CD4-positive, alpha-beta memory T cell (primary cell): Measurements from ENCODE around the gene SPOUT1. TPM values are rescaled to one million over a fixed set of nuclear protein-coding genes. Genes with fewer than 3 reads are reported as not detected.

Experiments
- CTCF ChIA-PET: fragments of 350-600 bp; sonication (Branson Sonifier 250); formaldehyde crosslinking; loops from one replicate; lab custom pipeline; 2021; ENCODE audit warnings: inconsistent platforms; ENCODE audit not compliant: partially characterized antibody; lab: Charles Lee
- POLR2A ChIA-PET: fragments of 350-600 bp; sonication (Branson Sonifier 250); formaldehyde crosslinking; loops from one replicate; lab custom pipeline; 2021; ENCODE audit not compliant: partially characterized antibody; lab: Charles Lee
- DNase-seq, 5 donors: peaks; one replicate each; pipeline versions ENCODE4 v3.0.0 to v3.0.0-alpha.2; 2020 to 2022; ENCODE audit warnings: mixed read lengths in 1 of 5
- H3K27ac ChIP-seq: one replicate; pipeline ENCODE4 v1.7.0; 2013; ENCODE audit warnings: low read depth, low read length
- H3K27me3 ChIP-seq: 2 replicates; pipeline ENCODE4 v1.7.0; 2013; ENCODE audit warnings: mild to moderate bottlenecking, low read length, moderate library complexity; ENCODE audit not compliant: insufficient read depth
- H3K36me3 ChIP-seq: 2 replicates; pipeline ENCODE4 v1.7.0; 2013; ENCODE audit warnings: mild to moderate bottlenecking, low read length, moderate library complexity; ENCODE audit not compliant: insufficient read depth
- H3K4me1 ChIP-seq: 2 replicates; pipeline ENCODE4 v1.7.0; 2013; ENCODE audit warnings: mild to moderate bottlenecking, low read length, moderate library complexity; ENCODE audit not compliant: insufficient read depth
- H3K4me3 ChIP-seq, 2 donors: one replicate each; pipeline ENCODE4 v1.7.0; 2013; ENCODE audit warnings: low read length in 2 of 2, mild to moderate bottlenecking in 1 of 2
- H3K9me3 ChIP-seq, 2 donors: one replicate each; pipeline ENCODE4 v1.7.0; 2013; ENCODE audit warnings: low read length in 2 of 2, control low read depth in 1 of 2; ENCODE audit not compliant: control insufficient read depth in 1 of 2
- H3K27ac Mint-ChIP-seq, 7 donors: one replicate each; pipeline ENCODE4 v1.8.0; 2020 to 2021; ENCODE audit warnings: mixed read lengths in 7 of 7, mild to moderate bottlenecking in 6 of 7, inconsistent platforms in 3 of 7, moderate library complexity in 3 of 7
- H3K27me3 Mint-ChIP-seq, 2 donors: one replicate each; pipeline ENCODE4 v1.8.0; 2020 to 2021; ENCODE audit warnings: mixed read lengths in 2 of 2
- H3K36me3 Mint-ChIP-seq, 2 donors: one replicate each; pipeline ENCODE4 v1.8.0; 2020 to 2021; ENCODE audit warnings: mixed read lengths in 2 of 2, inconsistent platforms in 1 of 2, mild to moderate bottlenecking in 1 of 2
- H3K4me1 Mint-ChIP-seq, 4 donors: one replicate each; pipeline ENCODE4 v1.8.0; 2020 to 2021; ENCODE audit warnings: mixed read lengths in 4 of 4, mild to moderate bottlenecking in 1 of 4
- H3K4me3 Mint-ChIP-seq, 8 donors: one replicate each; pipeline ENCODE4 v1.8.0; 2020 to 2021; ENCODE audit warnings: mixed read lengths in 8 of 8, mild to moderate bottlenecking in 7 of 8, moderate library complexity in 6 of 8, inconsistent platforms in 3 of 8
- H3K9me3 Mint-ChIP-seq, 8 donors: one replicate each; pipeline ENCODE4 v1.8.0; 2020 to 2021; ENCODE audit warnings: mixed read lengths in 8 of 8, mild to moderate bottlenecking in 5 of 8, inconsistent platforms in 3 of 8, moderate library complexity in 1 of 8
- intact Hi-C: fragments of 100-400 bp; cut with micrococcal nuclease; formaldehyde crosslinking; loops from one replicate; pipeline ENCODE4 v1.15.1; 2023
- polyA plus RNA-seq, 2 donors: library from polyadenylated mRNA; unstranded; fragments of 300-500 nt; fragmentation: Illumina TruSeq; gene quantifications; one replicate each; pipeline ENCODE4 v1.2.3, GENCODE V29; 2021
- total RNA-seq, 2 experiments: library from RNA; stranded (reverse); gene quantifications; one replicate each; pipeline ENCODE4 v1.2.3, GENCODE V29; 2021

Gene SPOUT1
- total and polyA plus RNA-seq, 4 experiments from 2014 or later = 74.4 to 91.1 (median 82.6) TPM

DNA sequence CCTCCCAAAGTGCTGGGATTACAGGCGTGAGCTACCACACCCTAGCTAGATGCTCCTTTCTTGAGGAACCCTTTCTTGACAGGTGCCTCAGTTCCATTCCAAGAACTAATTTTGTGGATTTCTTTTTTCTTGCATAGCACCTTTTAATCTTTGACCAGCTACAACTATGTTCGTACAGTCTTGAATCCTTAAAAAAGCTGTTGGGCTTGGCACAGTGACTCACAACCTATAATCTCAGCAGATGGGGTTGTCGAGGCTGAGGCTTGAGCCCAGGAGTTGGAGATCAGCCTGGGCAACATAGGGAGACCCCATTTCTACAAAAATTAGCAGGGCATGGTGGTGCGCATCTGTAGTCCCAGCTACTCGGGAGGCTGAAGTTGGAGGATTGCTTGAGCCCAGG is 56.5 kb downstream of the SPOUT1 start:
- Histone ChIP-seq H3K4me1 (peaks cover 32% of the 10 kb centered on the region), H3K27ac (no peak overlapping the region), H3K27me3 (no peaks in the 10 kb centered on the region), H3K9me3 (peaks cover 0 to 3% of the 10 kb centered on the region in 2 donors), H3K36me3 (no peaks in the 10 kb centered on the region), H3K4me3 (no peak overlapping the region)
- Mint-ChIP-seq H3K27me3 (no peaks in the 10 kb centered on the region), H3K36me3 (peaks cover 0 to 12% of the 10 kb centered on the region in 2 donors), H3K27ac (peak overlapping the region in 6 of 7 donors; percentile 17 to 95 (median 77)), H3K9me3 (peaks cover 0 to 2% (median 0%) of the 10 kb centered on the region in 8 donors), H3K4me1 (peaks cover 13 to 33% (median 20%) of the 10 kb centered on the region in 4 donors), H3K4me3 (peak overlapping the region in 5 of 8 donors; percentile 48 to 99 (median 54))
- CTCF ChIA-PET = interaction anchor here (0.5 to 1.7 kb wide), 5 partner anchors 15 to 102 kb away, joined by 3 to 5 read pairs (median 4); no protein-coding TSS in a partner anchor
- no peak for DNase-seq
- POLR2A ChIA-PET = interaction anchor here (1.5 to 4.1 kb wide), 5 partner anchors 9 to 402 kb away, joined by 5 to 63 read pairs (median 7); partner anchors contain the start of genes ENDOG, TBC1D13, URM1 and ZDHHC12
- intact Hi-C loops = loop anchor here (5.0 to 10.0 kb wide), 2 partner anchors 316 to 398 kb away; partner anchors contain the start of genes ODF2 and URM1

DNA sequence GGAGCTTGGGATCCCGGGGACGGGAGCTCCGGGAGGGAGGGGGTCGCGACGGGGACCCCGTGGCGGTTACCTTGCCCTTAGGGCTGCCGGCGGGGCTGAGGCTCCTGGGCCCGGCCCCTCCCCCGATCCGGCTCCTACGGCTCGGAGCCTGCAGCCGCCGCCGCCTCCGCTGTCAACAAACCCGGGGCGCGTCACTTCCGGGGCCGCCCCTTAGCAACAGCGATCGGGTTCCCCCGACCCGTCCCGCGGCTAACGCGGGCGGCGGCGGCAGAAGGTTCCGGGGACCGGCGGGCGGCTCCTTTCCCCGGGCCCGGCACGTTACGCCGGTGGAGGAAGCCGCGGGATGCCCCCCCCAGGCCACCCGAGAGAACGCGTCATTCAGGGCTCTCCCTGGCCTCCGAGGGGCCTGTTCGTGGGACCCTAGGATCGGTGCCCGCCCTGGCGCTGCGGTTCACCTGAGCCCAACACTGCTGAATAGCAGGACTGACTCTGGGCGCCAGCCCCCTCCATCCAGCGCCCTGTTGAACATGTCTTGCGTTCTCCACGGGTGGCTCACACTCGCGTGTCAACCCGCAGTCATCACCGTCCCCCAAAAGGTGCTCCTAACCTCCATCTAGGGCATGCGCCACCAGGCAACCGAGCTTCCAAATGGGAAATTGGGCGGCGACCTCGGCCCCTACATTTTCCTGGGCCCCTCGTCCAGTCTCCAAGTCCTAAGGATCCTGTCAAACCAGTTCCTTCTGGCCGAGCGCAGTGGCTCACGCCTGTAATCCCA is 57.7 kb downstream of the SPOUT1 start, which contains the start of gene ZER1:
Gene ZER1, minus strand, starts transcription at position 183 of the 775 bp plus-strand sequence. CDS start 16,362 bp downstream, outside the sequence.
- H3K27me3 ChIP-seq = no peaks in the 10 kb centered on the region

DNA sequence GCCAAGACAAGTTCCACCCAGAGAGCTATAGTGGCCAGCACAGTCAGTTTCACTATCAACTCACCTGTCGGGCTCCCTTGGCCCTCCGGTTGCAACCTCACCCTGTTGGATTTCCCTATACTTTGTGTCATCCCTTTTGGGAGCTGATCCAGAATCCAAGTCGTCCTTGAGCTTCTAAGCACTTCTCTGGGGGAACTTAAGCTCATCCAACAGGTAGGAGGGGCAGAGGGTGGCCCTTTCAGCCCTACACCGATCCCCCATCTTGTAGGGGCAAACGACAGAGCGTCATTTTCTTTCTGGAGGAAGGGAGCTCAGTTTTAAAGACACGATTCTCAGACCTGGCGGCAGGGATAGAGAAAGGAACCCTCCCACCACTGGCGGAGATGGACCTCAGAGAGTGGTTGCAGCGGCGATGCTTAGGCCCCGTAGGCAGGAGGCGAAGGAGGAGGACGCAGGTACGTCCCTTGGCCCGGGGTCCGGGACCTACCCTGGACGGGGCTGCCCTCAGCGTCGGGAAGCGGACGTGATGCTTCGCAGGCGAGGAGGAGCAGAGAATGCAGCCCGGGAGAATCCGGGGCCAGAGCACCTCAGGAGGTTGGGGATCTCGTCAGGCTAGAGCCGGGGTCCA is 58.4 kb downstream of the SPOUT1 start:
- Mint-ChIP-seq H3K4me3 (peak overlapping the region; percentile 96 to 99 (median 98)), H3K9me3 (peaks cover 0 to 2% (median 0%) of the 10 kb centered on the region in 8 donors), H3K36me3 (peaks cover 3 to 21% of the 10 kb centered on the region in 2 donors), H3K27me3 (no peaks in the 10 kb centered on the region), H3K4me1 (peaks cover 20 to 38% (median 27%) of the 10 kb centered on the region in 4 donors), H3K27ac (peak overlapping the region; percentile 92 to 99 (median 99))
- ChIA-PET POLR2A (interaction anchor here (0.6 to 4.1 kb wide), 15 partner anchors 9 to 400 kb away, joined by 3 to 63 read pairs (median 5); partner anchors contain the start of genes ENDOG, SET, SPOUT1 and TBC1D13), CTCF (interaction anchor here (0.6 to 1.9 kb wide), 9 partner anchors 10 to 123 kb away, joined by 3 to 12 read pairs (median 4); partner anchors contain the start of gene ENDOG)
- Histone ChIP-seq H3K36me3 (no peaks in the 10 kb centered on the region), H3K27me3 (no peaks in the 10 kb centered on the region), H3K27ac (peak overlapping the region; percentile 96), H3K4me3 (peak overlapping the region; percentile 64 to 98), H3K4me1 (peaks cover 32% of the 10 kb centered on the region), H3K9me3 (peaks cover 0 to 3% of the 10 kb centered on the region in 2 donors)
- intact Hi-C loops = loop anchor here (1.0 to 10.0 kb wide), 8 partner anchors 16 to 396 kb away; partner anchors contain the start of genes DOLK, DYNC2I2, ENDOG and NUP188
- DNase-seq = peak in 3 of 5 donors; percentile 29 to 35 (median 33)

More for the DNA sequence above, 57.7 kb downstream of the SPOUT1 start, which contains the start of gene ZER1:
- H3K4me3 Mint-ChIP-seq = peak within 1 kb of the TSS; percentile 96 to 99 (median 98)
- ChIA-PET CTCF (interaction anchor here (0.6 to 1.9 kb wide), 8 partner anchors 10 to 104 kb away, joined by 3 to 12 read pairs (median 3); partner anchors contain the start of gene ENDOG), POLR2A (interaction anchor here (0.6 to 4.1 kb wide), 20 partner anchors 9 to 401 kb away, joined by 3 to 63 read pairs (median 5); partner anchors contain the start of genes ENDOG, ODF2, SET and SPOUT1)
- peak within 1 kb of the TSS; percentile 96 for H3K27ac ChIP-seq
- peak within 1 kb of the TSS; percentile 92 to 99 (median 99) for H3K27ac Mint-ChIP-seq
- H3K9me3 ChIP-seq = peaks cover 0 to 3% of the 10 kb centered on the region in 2 donors
- peak within 1 kb of the TSS; percentile 73 to 98 for H3K4me3 ChIP-seq
- intact Hi-C loops = loop anchor here (1.0 to 10.0 kb wide), 8 partner anchors 15 to 397 kb away; partner anchors contain the start of genes DOLK, DYNC2I2, ENDOG and NUP188
- no peaks in the 10 kb centered on the region for H3K36me3 ChIP-seq
- H3K4me1 Mint-ChIP-seq = peaks cover 19 to 38% (median 26%) of the 10 kb centered on the region in 4 donors
- H3K27me3 Mint-ChIP-seq = no peaks in the 10 kb centered on the region
- peaks cover 32% of the 10 kb centered on the region for H3K4me1 ChIP-seq
- H3K9me3 Mint-ChIP-seq = peaks cover 0 to 2% (median 0%) of the 10 kb centered on the region in 8 donors
- peak; percentile 93 to 95 (median 94) for DNase-seq
- peaks cover 3 to 21% of the 10 kb centered on the region in 2 donors for H3K36me3 Mint-ChIP-seq

DNA sequence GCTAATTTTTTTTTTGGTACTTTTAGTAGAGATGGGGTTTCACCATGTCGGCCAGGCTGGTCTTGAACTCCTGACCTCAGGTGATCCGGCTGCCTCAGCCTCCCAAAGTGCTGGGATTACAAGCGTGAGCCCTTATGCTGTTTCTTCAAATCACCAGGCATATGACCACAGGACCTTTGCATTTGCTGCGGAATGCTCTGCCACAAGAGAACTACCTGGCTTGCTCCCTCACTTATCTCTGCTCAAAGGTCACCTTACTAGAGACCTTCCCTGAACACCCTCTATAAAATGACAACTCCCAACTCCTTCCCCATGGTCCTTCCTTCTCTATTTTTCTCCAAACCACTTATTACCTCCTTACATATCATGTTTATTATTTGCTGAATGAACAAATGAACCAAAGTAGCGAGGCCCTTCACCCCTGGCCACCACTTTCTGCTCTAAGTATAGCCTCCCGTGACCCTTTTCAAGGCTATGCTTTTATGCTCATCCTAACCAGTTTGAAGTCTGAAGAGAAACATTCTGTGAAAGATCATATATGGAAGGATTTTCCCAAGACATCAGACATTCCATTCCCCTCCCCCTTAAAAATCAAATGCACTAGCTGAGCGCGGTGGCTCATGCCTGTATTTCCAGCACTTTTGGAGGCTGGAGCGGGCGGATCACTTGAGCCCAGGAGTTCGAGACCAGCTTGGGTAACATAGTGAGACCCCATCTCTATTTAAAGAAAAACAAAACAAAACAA is 59.1 kb downstream of the SPOUT1 start:
- intact Hi-C loops = loop anchor here (1.0 to 10.0 kb wide), 8 partner anchors 17 to 396 kb away; partner anchors contain the start of genes DOLK, DYNC2I2, ENDOG and NUP188
- Histone ChIP-seq H3K9me3 (no peaks in the 10 kb centered on the region), H3K27ac (peak overlapping the region; percentile 96), H3K27me3 (no peaks in the 10 kb centered on the region), H3K4me3 (peak overlapping the region; percentile 64 to 98), H3K4me1 (peaks cover 32% of the 10 kb centered on the region), H3K36me3 (no peaks in the 10 kb centered on the region)
- peaks cover 3 to 21% of the 10 kb centered on the region in 2 donors for H3K36me3 Mint-ChIP-seq
- no peak for DNase-seq
- H3K27ac Mint-ChIP-seq = peak overlapping the region; percentile 92 to 99 (median 99)
- peaks cover 0 to under 1% (median 0%) of the 10 kb centered on the region in 8 donors for H3K9me3 Mint-ChIP-seq
- ChIA-PET CTCF (interaction anchor here (0.8 to 1.9 kb wide), 6 partner anchors 9 to 122 kb away, joined by 3 to 12 read pairs (median 4); partner anchors contain the start of gene ENDOG), POLR2A (interaction anchor here (1.0 to 4.1 kb wide), 11 partner anchors 12 to 399 kb away, joined by 3 to 63 read pairs (median 5); partner anchors contain the start of genes ENDOG, SET, SPOUT1 and TBC1D13)
- H3K4me1 Mint-ChIP-seq = peaks cover 21 to 42% (median 28%) of the 10 kb centered on the region in 4 donors
- H3K4me3 Mint-ChIP-seq = peak overlapping the region; percentile 96 to 99 (median 98)
- H3K27me3 Mint-ChIP-seq = no peaks in the 10 kb centered on the region

Other genes starting within 250 kb of the SPOUT1 start
- gene DYNC2I2, start 172.9 kb downstream of the SPOUT1 start, total RNA-seq = 1 to 10 TPM; 4.3 to 4.6 TPM
- gene DYNC2I2, start 172.9 kb downstream of the SPOUT1 start, polyA plus RNA-seq = 1 to 10 TPM; 1.7 to 2.4 TPM
- gene SET, start 140.6 kb downstream of the SPOUT1 start, total RNA-seq = 100 to 1,000 TPM; 261 to 264 TPM
- gene SET, start 140.6 kb downstream of the SPOUT1 start, polyA plus RNA-seq = 100 to 1,000 TPM; 132 to 191 TPM
- 1 to 10 TPM; 1.7 to 2.6 TPM for gene PKN3, start 127.3 kb downstream of the SPOUT1 start, total RNA-seq
- gene PKN3, start 127.3 kb downstream of the SPOUT1 start, polyA plus RNA-seq = 1 to 10 TPM in 1 of 2 donors, under 1 TPM in 1; 0.48 to 1.3 TPM
- gene ZDHHC12, start 105.7 kb downstream of the SPOUT1 start, total RNA-seq = 10 to 100 TPM; 24.6 to 25.7 TPM
- gene ZDHHC12, start 105.7 kb downstream of the SPOUT1 start, polyA plus RNA-seq = 10 to 100 TPM; 57.6 to 75.7 TPM
- gene ZER1, start 57.9 kb downstream of the SPOUT1 start, total RNA-seq = 10 to 100 TPM; 37.9 to 44.2 TPM
- 10 to 100 TPM; 35.6 to 41.1 TPM for gene ZER1, start 57.9 kb downstream of the SPOUT1 start, polyA plus RNA-seq
- 10 to 100 TPM; 28.0 to 31.4 TPM for gene TBC1D13, start 42.5 kb downstream of the SPOUT1 start, total RNA-seq
- 10 to 100 TPM; 26.0 to 29.2 TPM for gene TBC1D13, start 42.5 kb downstream of the SPOUT1 start, polyA plus RNA-seq
- 10 to 100 TPM; 18.5 to 19.7 TPM for gene ENDOG, start 11.3 kb downstream of the SPOUT1 start, total RNA-seq
- gene ENDOG, start 11.3 kb downstream of the SPOUT1 start, polyA plus RNA-seq = 10 to 100 TPM; 21.2 to 25.9 TPM
- gene KYAT1, start 52.2 kb upstream of the SPOUT1 start, total RNA-seq = 10 to 100 TPM in 1 of 2 experiments, 1 to 10 TPM in 1; 9.8 to 12.4 TPM
- gene KYAT1, start 52.2 kb upstream of the SPOUT1 start, polyA plus RNA-seq = 10 to 100 TPM; 11.0 to 11.6 TPM
- gene LRRC8A, start 52.3 kb upstream of the SPOUT1 start, total RNA-seq = 10 to 100 TPM; 24.4 to 26.4 TPM
- gene LRRC8A, start 52.3 kb upstream of the SPOUT1 start, polyA plus RNA-seq = 10 to 100 TPM; 18.7 to 40.6 TPM
- gene PHYHD1, start 91.2 kb upstream of the SPOUT1 start, total RNA-seq = 1 to 10 TPM; 1.7 to 2.2 TPM
- gene PHYHD1, start 91.2 kb upstream of the SPOUT1 start, polyA plus RNA-seq = not detected
- 10 to 100 TPM in 1 of 2 experiments, 1 to 10 TPM in 1; 9.9 to 12.9 TPM for gene DOLK, start 117.8 kb upstream of the SPOUT1 start, total RNA-seq
- 10 to 100 TPM in 1 of 2 donors, 1 to 10 TPM in 1; 9.1 to 11.7 TPM for gene DOLK, start 117.8 kb upstream of the SPOUT1 start, polyA plus RNA-seq
- 10 to 100 TPM; 70.1 to 70.8 TPM for gene NUP188, start 117.9 kb upstream of the SPOUT1 start, total RNA-seq
- 10 to 100 TPM; 27.2 to 39.4 TPM for gene NUP188, start 117.9 kb upstream of the SPOUT1 start, polyA plus RNA-seq
- 100 to 1,000 TPM; 111 to 113 TPM for gene SH3GLB2, start 198.5 kb upstream of the SPOUT1 start, total RNA-seq
- 10 to 100 TPM; 23.8 to 43.5 TPM for gene SH3GLB2, start 198.5 kb upstream of the SPOUT1 start, polyA plus RNA-seq
- 10 to 100 TPM; 80.5 to 84.2 TPM for gene MIGA2, start 206.8 kb upstream of the SPOUT1 start, total RNA-seq
- 10 to 100 TPM in 1 of 2 donors, 1 to 10 TPM in 1; 6.6 to 11.6 TPM for gene MIGA2, start 206.8 kb upstream of the SPOUT1 start, polyA plus RNA-seq